Measurements from ENCODE around the gene DBN1. TPM values are rescaled to one million over a fixed set of nuclear protein-coding genes. Genes with fewer than 3 reads are reported as not detected.
A peak's percentile ranks its signal among the peaks of the same experiment; 100 is the strongest.

The DBN1 gene
- total and polyA plus RNA-seq, 2 of the 8 experiments (the other 6 are each of a cell fraction or from before 2014, with no cell fraction given), result 168 to 333 TPM

- no peak overlapping the region for H3K14ac ChIP-seq (ENCODE audit: insufficient read length)
- H3K79me2 ChIP-seq (ENCODE audit: control insufficient read depth in 1 of 2, insufficient read depth in 2 of 2, low read length in 2 of 2), result no peaks in the 10 kb centered on the region
- no peak overlapping the region for H2AK5ac ChIP-seq (ENCODE audit: low read depth, low read length)
- H4K20me1 ChIP-seq (replicated peaks in 1 of 2; ENCODE audit: control insufficient read depth in 1 of 2, insufficient read depth in 2 of 2, low read length in 2 of 2), result peaks cover 0 to 14% of the 10 kb centered on the region in 2 experiments
- no peak for DNase-seq (ENCODE audit: low read depth in 1 of 2, low spot score in 2 of 2)
- H3K27ac ChIP-seq (ENCODE audit: low read depth, low read length), result no peak overlapping the region
- peaks cover 0 to 12% (median 9%) of the 10 kb centered on the region in 4 experiments; a peak in 5 of 7 replicates for H3K4me1 ChIP-seq (replicated peaks in 1 of 4; ENCODE audit: control insufficient read depth in 3 of 4, insufficient read depth in 4 of 4, low read length in 3 of 4)
- H2BK5ac ChIP-seq (ENCODE audit: low read depth, low read length), result no peak overlapping the region
- no peak overlapping the region for H3K18ac ChIP-seq (ENCODE audit: extremely low read depth, low read length)
- no peak overlapping the region for H4K5ac ChIP-seq (ENCODE audit: insufficient read length, low read depth, low read length)
- TF ChIP-seq YY1 (IDR thresholded peaks at IDR 0.05; ENCODE audit: low read depth, low read length) (0 out of 2 replicates have a peak, but pooled peaks have one; percentile 8), CTCF (IDR thresholded peaks at IDR 0.05; ENCODE audit: control extremely low read depth in 1 of 3, insufficient read depth in 1 of 3, low read depth in 1 of 3, low read length in 3 of 3) (peak in 2 of 3 experiments; percentile 32 to 49; a peak in 2 of 4 replicates), EGR1 (IDR thresholded peaks at IDR 0.05; ENCODE audit: borderline replicate concordance, low read depth, low read length) (no peak), TAF1 (IDR thresholded peaks at IDR 0.05; ENCODE audit: low read depth, low read length) (no peak), SIN3A (conservative IDR thresholded peaks at IDR 0.05 in 1 of 2, IDR thresholded peaks at IDR 0.05 in 1 of 2; ENCODE audit: low read depth in 1 of 2, low read length in 2 of 2) (no peak), RAD21 (IDR thresholded peaks at IDR 0.05 in 1 of 2, conservative IDR thresholded peaks at IDR 0.05 in 1 of 2; ENCODE audit: low read depth in 2 of 2, low read length in 2 of 2) (peak; percentile 11 to 38; a peak in 2 of 4 replicates), RFX5 (IDR thresholded peaks at IDR 0.05; ENCODE audit: borderline replicate concordance, low read depth, low read length) (no peak), KDM1A (IDR thresholded peaks at IDR 0.05; ENCODE audit: borderline replicate concordance, low read length) (0 out of 2 replicates have a peak, but pooled peaks have one; percentile 33)
- H2AFZ ChIP-seq (ENCODE audit: low read length), result no peak overlapping the region
- H3K4ac ChIP-seq (replicated peaks; ENCODE audit: insufficient read length, low read depth, low read length), result no peak overlapping the region
- peaks cover 6 to 23% (median 15%) of the 10 kb centered on the region in 4 experiments; a peak in 6 of 8 replicates for H3K36me3 ChIP-seq (ENCODE audit: control insufficient read depth in 2 of 4, insufficient read depth in 4 of 4, low read length in 3 of 4)
- no peaks in the 10 kb centered on the region for H3K27me3 ChIP-seq (replicated peaks in 1 of 4; ENCODE audit: control insufficient read depth in 3 of 4, extremely low read depth in 1 of 4, insufficient read depth in 3 of 4, low read length in 3 of 4)
- no peak for FAIRE-seq
- H4K8ac ChIP-seq (ENCODE audit: extremely low read depth, insufficient read depth, low read length), result no peak overlapping the region
- H3K4me3 ChIP-seq (ENCODE audit: extremely low read depth in 1 of 4, insufficient read depth in 2 of 4, low read depth in 3 of 4, low read length in 4 of 4), result no peak overlapping the region
- no peak overlapping the region for H3K23ac ChIP-seq (ENCODE audit: insufficient read length)
- no peaks in the 10 kb centered on the region for H3K23me2 ChIP-seq (ENCODE audit: low read depth, low read length)
- ChIA-PET POLR2A (ENCODE audit: partially characterized antibody) (interaction anchor here (0.6 to 65.5 kb wide), 3 partner anchors 9 to 203 kb away, joined by 3 to 3349 read pairs (median 15); partner anchors contain the start of genes DBN1, DDX41, PDLIM7 and PRR7), CTCF (ENCODE audit: partially characterized antibody) (interaction anchor here (0.6 to 20.8 kb wide), 17 partner anchors 7 to 1098 kb away, joined by 3 to 306 read pairs (median 3); partner anchors contain the start of genes DBN1, PDLIM7 and SLC34A1)
- no peak overlapping the region for H2BK12ac ChIP-seq (ENCODE audit: low read depth, low read length)
- no peak overlapping the region for H4K91ac ChIP-seq (replicated peaks; ENCODE audit: insufficient read length, low read length)
- no peak overlapping the region for H3K56ac ChIP-seq (replicated peaks; ENCODE audit: insufficient read length, low read depth, low read length)
- H3K9me3 ChIP-seq (ENCODE audit: insufficient read depth in 2 of 2, low read depth in 1 of 2, low read length in 1 of 2), result no peaks in the 10 kb centered on the region
- 87% methylated on average over 9 of the region's 9 CpGs; no CpG with 5 or more reads in 1 of the 2 experiments for WGBS, 2 experiments (ENCODE audit: extremely low coverage in 1 of 2, insufficient coverage in 1 of 2, insufficient read length in 1 of 2, insufficient replicate concordance in 2 of 2, low coverage in 1 of 2, low lambda C conversion rate in 2 of 2, missing lambda C conversion rate in 1 of 2)
- H3K4me2 ChIP-seq (ENCODE audit: insufficient read depth in 1 of 2, low read depth in 2 of 2, low read length in 2 of 2), result no peak overlapping the region
- H3K9ac ChIP-seq (replicated peaks in 1 of 4; ENCODE audit: extremely low read depth in 1 of 4, low read depth in 3 of 4, low read length in 3 of 4), result no peak overlapping the region
- H2BK120ac ChIP-seq (replicated peaks; ENCODE audit: low read depth, low read length), result no peak overlapping the region
- H2BK20ac ChIP-seq (ENCODE audit: low read length), result no peak overlapping the region
- H2BK15ac ChIP-seq (ENCODE audit: low read length), result no peak overlapping the region
- H3K79me1 ChIP-seq (ENCODE audit: low read depth, low read length), result no peaks in the 10 kb centered on the region
These were observed 33.7 kb upstream of the DBN1 start for GRCh38 chr5:177507165-177507564.
